ENCODE measurements around the gene MTG1.

MTG1 gene

DNA sequence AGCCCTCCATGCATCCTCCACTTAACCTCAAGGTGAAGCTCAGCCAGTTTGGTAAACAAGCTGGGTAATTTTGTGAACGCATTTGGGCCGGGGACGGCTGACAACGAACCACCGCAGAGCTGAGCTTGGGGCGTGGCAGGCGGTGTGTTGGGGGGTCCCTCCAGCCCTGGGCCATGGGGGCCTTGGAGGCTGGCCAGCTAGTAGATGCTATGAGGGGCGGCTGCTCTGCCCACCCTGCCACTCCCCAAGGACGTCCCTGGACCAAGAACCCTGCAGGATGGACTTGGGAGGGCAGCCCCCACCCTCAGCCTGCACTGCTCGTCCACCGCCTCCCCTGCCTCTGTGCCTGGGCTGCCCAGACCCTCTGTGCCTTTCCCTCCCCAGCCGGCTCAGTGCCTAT is 47.8 kb downstream of the MTG1 start:
- H3K27me3 ChIP-seq (replicated peaks; ENCODE audit: control insufficient read depth, insufficient read depth, low read length): no peaks in the 10 kb centered on the region
- H3K9ac ChIP-seq (ENCODE audit: low read length): no peak overlapping the region
- no peaks in the 10 kb centered on the region for H3K36me3 ChIP-seq (ENCODE audit: control insufficient read depth, insufficient read depth, low read length, severe bottlenecking)
- H3K4me1 ChIP-seq (ENCODE audit: control insufficient read depth, insufficient read depth, low read length): no peaks in the 10 kb centered on the region
- DNase-seq (ENCODE audit: low read depth): no peak
- H3K4me3 ChIP-seq (ENCODE audit: low read length): no peak overlapping the region
- peaks cover 3% of the 10 kb centered on the region for H3K9me3 ChIP-seq (ENCODE audit: control insufficient read depth, low read length)

DNA sequence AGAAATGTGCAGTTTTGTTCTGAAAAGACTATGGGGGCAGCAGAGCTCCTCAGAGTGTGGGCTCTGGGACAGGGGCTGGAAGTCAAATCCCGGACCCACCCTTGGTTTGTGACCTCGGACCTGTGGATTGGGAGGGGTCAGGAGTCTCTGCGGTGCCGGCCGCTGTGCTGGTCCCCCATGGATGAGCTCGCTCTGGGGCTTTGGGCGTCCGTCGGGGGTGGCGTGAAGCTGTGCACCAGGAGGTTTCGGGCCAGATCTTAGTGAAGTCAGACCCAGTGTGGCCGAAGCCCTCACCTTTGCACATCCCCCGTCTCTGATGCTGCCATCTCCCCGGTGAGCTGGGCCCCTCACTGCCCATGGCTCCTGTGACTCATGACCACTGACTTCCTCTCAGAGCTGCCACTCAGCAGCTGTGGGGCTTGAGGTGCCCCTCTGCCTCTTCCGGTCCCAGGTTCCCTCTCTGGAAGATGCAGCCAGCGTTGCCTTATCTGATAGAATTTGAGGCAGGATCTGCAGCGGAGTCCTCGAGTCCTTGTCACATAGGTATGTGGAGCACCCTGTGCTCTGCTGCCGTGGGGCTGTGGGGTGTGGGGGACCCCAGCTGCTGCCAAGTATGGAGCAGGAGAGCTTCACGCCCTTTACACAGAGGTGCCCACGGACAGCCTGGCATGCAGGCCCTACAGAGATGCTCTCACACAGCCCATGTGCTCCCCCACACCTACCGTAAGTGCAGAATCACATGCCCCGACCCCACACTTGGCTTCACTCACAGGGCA is 48.4 kb downstream of the MTG1 start:
- Histone ChIP-seq H3K27me3 (replicated peaks; ENCODE audit: control insufficient read depth, insufficient read depth, low read length) (no peaks in the 10 kb centered on the region), H3K4me1 (ENCODE audit: control insufficient read depth, insufficient read depth, low read length) (no peaks in the 10 kb centered on the region), H3K9me3 (ENCODE audit: control insufficient read depth, low read length) (peaks cover 9% of the 10 kb centered on the region), H3K4me3 (ENCODE audit: low read length) (no peak overlapping the region), H3K36me3 (ENCODE audit: control insufficient read depth, insufficient read depth, low read length, severe bottlenecking) (no peaks in the 10 kb centered on the region), H3K9ac (ENCODE audit: low read length) (no peak overlapping the region)
- DNase-seq (ENCODE audit: low read depth): no peak

DNA sequence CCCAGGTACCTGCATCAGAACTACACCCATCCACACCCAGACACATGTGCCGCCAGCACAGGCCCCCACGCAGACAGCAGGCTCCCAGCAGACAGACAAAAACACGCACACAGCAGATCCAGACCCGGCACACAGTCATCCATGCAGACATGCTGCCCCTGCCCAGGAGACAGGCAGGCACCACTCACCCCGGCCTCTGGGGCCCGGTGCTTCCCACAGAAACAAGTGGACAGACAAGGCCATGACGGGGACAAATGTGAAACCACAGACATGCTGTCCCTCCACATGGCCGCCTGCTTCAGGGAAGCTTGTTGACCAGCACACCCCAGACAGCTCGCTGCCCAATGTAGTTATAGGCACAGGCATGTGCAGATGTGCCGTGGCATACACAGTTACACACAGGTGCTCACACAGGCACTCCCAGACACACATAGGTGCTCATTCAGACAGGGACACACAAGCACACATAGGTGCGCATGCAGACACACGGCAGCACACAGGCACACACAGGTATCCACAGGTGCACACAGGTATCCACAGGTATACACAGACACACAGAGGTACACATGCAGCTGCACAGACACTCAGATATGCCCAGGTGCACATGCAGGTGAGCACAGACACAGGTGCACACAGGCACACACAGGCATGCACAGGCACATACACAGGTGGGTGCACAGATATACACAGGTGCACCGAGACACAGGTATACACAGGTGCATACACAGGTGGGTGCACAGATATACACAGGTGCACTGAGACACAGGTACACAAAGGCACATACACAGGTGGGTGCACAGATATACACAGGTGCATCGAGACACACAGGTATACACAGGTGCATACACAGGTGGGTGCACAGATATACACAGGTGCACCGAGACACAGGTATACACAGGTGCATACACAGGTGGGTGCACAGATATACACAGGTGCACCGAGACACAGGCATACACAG is 49.3 kb downstream of the MTG1 start:
- Histone ChIP-seq H3K4me1 (ENCODE audit: control insufficient read depth, insufficient read depth, low read length) (no peaks in the 10 kb centered on the region), H3K9me3 (ENCODE audit: control insufficient read depth, low read length) (peaks cover 18% of the 10 kb centered on the region), H3K27me3 (replicated peaks; ENCODE audit: control insufficient read depth, insufficient read depth, low read length) (no peaks in the 10 kb centered on the region), H3K36me3 (ENCODE audit: control insufficient read depth, insufficient read depth, low read length, severe bottlenecking) (no peaks in the 10 kb centered on the region), H3K4me3 (ENCODE audit: low read length) (no peak overlapping the region), H3K9ac (ENCODE audit: low read length) (no peak overlapping the region)
- DNase-seq (ENCODE audit: low read depth): no peak

DNA sequence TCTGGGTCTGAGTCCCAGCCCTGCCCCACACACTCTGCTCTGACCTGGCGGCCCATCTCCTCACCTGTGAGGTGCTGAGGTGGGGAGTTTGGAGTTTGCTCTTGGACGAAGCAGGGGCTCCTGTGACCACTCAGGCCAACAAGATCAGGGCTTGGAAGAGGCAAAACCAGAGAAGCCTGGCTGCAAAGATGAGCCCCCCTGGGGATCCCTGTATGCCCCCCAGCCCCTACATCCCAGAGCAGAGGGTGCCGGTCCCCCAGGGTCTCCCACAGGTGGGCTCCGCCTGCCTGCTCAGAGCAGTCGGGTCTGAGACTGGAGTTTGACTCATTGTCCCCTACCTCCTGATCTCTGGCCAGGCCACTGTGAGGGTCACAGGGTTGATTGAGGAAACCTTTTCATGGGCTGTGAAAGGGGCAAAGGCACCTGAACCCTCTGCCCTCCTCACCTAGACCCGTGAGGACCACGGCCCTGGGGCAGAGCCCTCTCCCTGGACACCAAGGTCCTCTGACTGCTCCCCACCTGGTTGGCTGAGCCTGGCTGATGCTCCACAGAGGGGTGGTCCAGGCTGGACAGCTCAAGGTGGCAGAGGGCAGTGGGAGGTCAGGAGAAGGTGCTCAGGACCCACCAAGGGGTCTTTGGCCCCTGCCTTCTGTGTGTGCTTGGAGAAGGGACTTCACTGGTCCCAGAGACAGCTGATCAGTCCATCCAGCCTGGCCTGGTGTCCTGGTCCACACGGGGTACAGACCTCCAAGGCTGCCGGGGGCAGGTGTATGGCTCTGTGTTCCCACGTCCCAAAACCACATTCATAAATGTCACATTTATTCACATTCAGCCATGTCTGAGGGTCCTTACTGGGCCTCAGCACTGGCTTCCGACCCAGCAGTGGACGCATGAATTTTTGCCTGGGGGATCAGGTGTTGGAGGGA is 50.6 kb downstream of the MTG1 start:
- Histone ChIP-seq H3K4me3 (ENCODE audit: low read length) (no peak overlapping the region), H3K9ac (ENCODE audit: low read length) (no peak overlapping the region), H3K36me3 (ENCODE audit: control insufficient read depth, insufficient read depth, low read length, severe bottlenecking) (no peaks in the 10 kb centered on the region), H3K27me3 (replicated peaks; ENCODE audit: control insufficient read depth, insufficient read depth, low read length) (no peaks in the 10 kb centered on the region), H3K9me3 (ENCODE audit: control insufficient read depth, low read length) (peaks cover 30% of the 10 kb centered on the region), H3K4me1 (ENCODE audit: control insufficient read depth, insufficient read depth, low read length) (no peaks in the 10 kb centered on the region)
- no peak for DNase-seq (ENCODE audit: low read depth)

DNA sequence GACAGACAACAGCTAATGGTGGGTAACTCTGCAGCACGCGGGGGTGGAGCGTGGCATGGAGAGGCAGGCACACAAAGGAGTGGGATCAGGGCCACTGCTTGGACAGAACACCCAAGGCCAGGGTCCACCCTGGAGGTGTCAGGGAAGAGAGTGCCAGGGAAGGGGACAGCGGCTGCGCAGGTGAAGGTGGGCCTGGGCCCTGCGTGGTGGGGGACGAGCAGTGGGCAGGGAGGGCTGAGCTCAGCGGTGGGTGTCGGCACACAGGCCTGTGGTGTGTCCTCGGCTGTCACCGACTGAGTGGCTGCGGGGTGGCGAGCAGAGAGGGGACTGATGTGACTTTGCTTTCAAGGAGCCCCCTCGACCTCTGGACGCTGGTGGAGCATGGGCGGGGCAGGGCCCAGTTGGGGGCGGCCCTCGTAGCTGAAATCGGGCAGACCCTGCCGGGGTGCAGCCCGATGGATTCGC is 51.3 kb downstream of the MTG1 start:
- Histone ChIP-seq H3K36me3 (ENCODE audit: control insufficient read depth, insufficient read depth, low read length, severe bottlenecking) (no peaks in the 10 kb centered on the region), H3K27me3 (replicated peaks; ENCODE audit: control insufficient read depth, insufficient read depth, low read length) (no peaks in the 10 kb centered on the region), H3K4me3 (ENCODE audit: low read length) (no peak overlapping the region), H3K9ac (ENCODE audit: low read length) (no peak overlapping the region), H3K4me1 (ENCODE audit: control insufficient read depth, insufficient read depth, low read length) (no peaks in the 10 kb centered on the region), H3K9me3 (ENCODE audit: control insufficient read depth, low read length) (peaks cover 30% of the 10 kb centered on the region)
- DNase-seq (ENCODE audit: low read depth): no peak

DNA sequence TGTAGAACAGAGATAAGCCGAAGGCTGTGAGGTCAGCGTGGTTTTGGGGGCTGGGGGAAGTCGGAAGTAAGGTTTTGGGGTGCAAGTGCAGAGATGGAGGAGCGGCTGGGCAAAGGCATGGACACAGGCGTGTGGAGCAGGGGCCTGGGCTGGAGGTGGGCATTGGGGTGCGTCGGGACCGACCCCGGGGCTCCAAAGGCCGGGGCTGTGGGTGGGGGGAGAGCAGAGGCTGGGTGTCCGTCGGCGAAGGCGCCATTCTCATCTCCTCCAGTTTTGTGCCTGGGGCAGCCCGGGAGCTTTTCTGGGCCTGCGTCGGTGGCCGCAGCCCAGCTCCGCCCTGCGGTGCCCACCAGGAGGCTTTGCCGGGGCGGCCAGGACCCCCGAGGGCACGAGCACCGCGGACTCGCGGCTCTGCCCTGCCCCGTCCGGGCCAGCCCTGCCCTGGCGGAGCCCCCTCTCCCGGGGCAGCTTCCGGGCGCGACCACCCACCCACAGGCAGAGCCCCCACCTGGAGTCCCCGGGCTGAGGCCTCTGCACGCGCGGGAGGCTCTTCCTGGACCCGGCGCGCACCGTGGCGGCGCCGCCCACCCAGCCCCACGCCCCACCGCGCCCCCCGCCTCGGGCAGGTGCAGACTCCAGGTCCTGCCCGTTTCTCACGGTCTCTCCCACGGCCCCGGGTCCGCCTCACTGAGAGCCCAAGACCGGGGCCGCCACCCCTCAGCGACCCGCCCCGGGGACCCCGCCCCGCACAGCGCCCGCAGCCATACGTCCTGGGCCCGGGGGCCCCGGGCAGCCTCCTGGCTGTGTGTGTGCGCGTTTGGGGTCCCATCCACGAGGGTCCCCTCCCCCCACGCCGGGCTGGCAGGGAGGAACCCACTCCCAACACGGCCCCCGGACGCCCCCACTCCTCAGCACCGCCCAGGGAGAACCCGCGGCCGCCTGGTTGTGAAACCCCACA is 52.1 kb downstream of the MTG1 start:
- H3K27me3 ChIP-seq (replicated peaks; ENCODE audit: control insufficient read depth, insufficient read depth, low read length): no peaks in the 10 kb centered on the region
- no peak overlapping the region for H3K9ac ChIP-seq (ENCODE audit: low read length)
- H3K9me3 ChIP-seq (ENCODE audit: control insufficient read depth, low read length): peaks cover 32% of the 10 kb centered on the region
- H3K4me3 ChIP-seq (ENCODE audit: low read length): no peak overlapping the region
- no peaks in the 10 kb centered on the region for H3K36me3 ChIP-seq (ENCODE audit: control insufficient read depth, insufficient read depth, low read length, severe bottlenecking)
- H3K4me1 ChIP-seq (ENCODE audit: control insufficient read depth, insufficient read depth, low read length): no peaks in the 10 kb centered on the region
- no peak for DNase-seq (ENCODE audit: low read depth)

DNA sequence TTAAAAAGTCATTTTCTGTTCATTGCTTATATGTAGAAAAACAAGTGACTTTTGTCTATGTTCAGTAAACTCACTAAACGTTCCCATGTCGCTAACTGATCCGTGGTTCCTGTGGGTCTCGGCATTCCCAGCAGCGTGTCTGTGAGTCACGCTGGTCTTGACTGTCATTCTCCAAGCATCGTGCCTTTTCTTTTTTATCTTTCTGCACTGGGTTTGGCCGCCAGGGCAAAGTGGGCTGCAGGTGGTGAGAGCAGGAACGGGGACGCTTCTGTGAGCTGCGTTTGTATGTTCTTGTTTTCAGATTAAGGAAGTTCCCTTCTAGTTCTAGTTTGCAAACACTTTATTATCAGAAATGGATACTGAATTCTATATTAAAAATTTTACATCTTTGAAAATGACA is 53.0 kb downstream of the MTG1 start:
- Histone ChIP-seq H3K36me3 (ENCODE audit: control insufficient read depth, insufficient read depth, low read length, severe bottlenecking) (no peaks in the 10 kb centered on the region), H3K9ac (ENCODE audit: low read length) (no peak overlapping the region), H3K4me3 (ENCODE audit: low read length) (no peak overlapping the region), H3K9me3 (ENCODE audit: control insufficient read depth, low read length) (peaks cover 33% of the 10 kb centered on the region), H3K27me3 (replicated peaks; ENCODE audit: control insufficient read depth, insufficient read depth, low read length) (no peaks in the 10 kb centered on the region), H3K4me1 (ENCODE audit: control insufficient read depth, insufficient read depth, low read length) (no peaks in the 10 kb centered on the region)
- DNase-seq (ENCODE audit: low read depth): no peak

DNA sequence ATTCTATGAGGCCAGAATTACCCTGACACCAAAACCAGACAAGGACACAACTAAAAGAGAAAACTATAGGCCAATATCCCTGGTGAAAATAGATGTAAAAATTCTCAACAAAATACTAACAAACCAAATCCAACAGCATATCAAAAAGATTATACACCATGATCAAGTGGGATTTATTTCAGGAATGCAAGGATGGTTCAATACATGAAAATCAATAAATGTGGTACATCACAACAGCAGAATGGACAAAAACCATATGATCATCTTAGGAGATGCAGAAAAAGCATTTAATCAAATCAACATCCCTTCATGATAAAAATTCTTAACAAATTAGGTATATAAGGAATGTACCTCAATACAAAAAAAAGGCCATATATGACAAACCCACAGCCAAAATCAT is 54.2 kb downstream of the MTG1 start:
- no peaks in the 10 kb centered on the region for H3K27me3 ChIP-seq (replicated peaks; ENCODE audit: control insufficient read depth, insufficient read depth, low read length)
- H3K4me3 ChIP-seq (ENCODE audit: low read length): no peak overlapping the region
- H3K9ac ChIP-seq (ENCODE audit: low read length): no peak overlapping the region
- H3K4me1 ChIP-seq (ENCODE audit: control insufficient read depth, insufficient read depth, low read length): no peaks in the 10 kb centered on the region
- DNase-seq (ENCODE audit: low read depth): no peak
- no peaks in the 10 kb centered on the region for H3K36me3 ChIP-seq (ENCODE audit: control insufficient read depth, insufficient read depth, low read length, severe bottlenecking)
- H3K9me3 ChIP-seq (ENCODE audit: control insufficient read depth, low read length): peaks cover 33% of the 10 kb centered on the region

DNA sequence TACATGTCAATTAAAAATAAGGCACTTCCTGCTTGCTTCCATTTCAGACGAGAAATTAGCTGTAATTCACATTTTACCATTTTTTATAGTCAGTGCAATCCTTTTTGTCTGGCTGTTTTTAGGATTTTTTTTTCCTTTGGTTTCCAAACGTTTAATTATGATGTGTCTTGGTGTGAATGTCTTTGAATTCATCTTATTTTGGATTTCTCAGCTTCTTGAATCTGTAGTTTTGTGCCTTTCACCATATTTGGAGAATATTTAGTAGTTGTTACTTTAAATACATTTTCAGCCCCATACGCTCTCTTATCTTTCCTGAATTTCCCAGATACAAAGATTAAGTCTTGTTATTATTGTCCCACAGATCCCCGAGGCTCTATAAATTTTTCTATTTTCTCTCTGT is 57.4 kb downstream of the MTG1 start:
- H3K4me1 ChIP-seq (ENCODE audit: control insufficient read depth, insufficient read depth, low read length): no peaks in the 10 kb centered on the region
- H3K27me3 ChIP-seq (replicated peaks; ENCODE audit: control insufficient read depth, insufficient read depth, low read length): no peaks in the 10 kb centered on the region
- H3K9ac ChIP-seq (ENCODE audit: low read length): no peak overlapping the region
- peaks cover 33% of the 10 kb centered on the region for H3K9me3 ChIP-seq (ENCODE audit: control insufficient read depth, low read length)
- no peaks in the 10 kb centered on the region for H3K36me3 ChIP-seq (ENCODE audit: control insufficient read depth, insufficient read depth, low read length, severe bottlenecking)
- DNase-seq (ENCODE audit: low read depth): no peak
- H3K4me3 ChIP-seq (ENCODE audit: low read length): no peak overlapping the region

DNA sequence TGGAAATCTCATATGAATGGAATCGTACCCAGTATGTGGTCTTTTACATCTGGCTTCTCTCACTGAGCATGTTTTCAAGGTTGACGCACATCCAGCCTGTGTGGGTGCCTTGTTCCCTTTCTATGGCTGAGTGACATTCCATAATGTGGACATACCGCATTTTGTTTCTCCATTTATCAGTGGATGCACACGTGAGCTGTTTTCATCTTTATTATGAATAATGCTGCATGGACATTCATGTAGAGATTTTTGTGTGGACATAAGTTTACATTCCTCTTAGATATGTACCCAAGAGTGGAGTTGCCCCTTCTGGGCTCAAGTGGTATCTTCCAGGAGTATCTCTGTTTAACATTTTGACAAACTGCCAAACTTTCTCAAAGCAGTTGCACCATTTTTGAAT is 58.5 kb downstream of the MTG1 start:
- no peaks in the 10 kb centered on the region for H3K27me3 ChIP-seq (replicated peaks; ENCODE audit: control insufficient read depth, insufficient read depth, low read length)
- H3K4me1 ChIP-seq (ENCODE audit: control insufficient read depth, insufficient read depth, low read length): no peaks in the 10 kb centered on the region
- H3K9ac ChIP-seq (ENCODE audit: low read length): no peak overlapping the region
- H3K36me3 ChIP-seq (ENCODE audit: control insufficient read depth, insufficient read depth, low read length, severe bottlenecking): no peaks in the 10 kb centered on the region
- peaks cover 23% of the 10 kb centered on the region for H3K9me3 ChIP-seq (ENCODE audit: control insufficient read depth, low read length)
- no peak overlapping the region for H3K4me3 ChIP-seq (ENCODE audit: low read length)
- no peak for DNase-seq (ENCODE audit: low read depth)

Data from adipocyte (in vitro differentiated cells).